Posterior cingulate gyrus (tissue), 11 donors: ENCODE measurements around the gene DEPDC4.
"Not testable (repeated sequence)": the region's sequence is repeated elsewhere in the genome, so short reads cannot be mapped to it uniquely, and the experiment has no call there.

Experiments
- DNase-seq, 10 donors: peaks; one replicate each; pipeline versions ENCODE4 v3.0.0 to v3.0.0-alpha.2; 2020 to 2021; ENCODE audit warnings: mixed read lengths in 3 of 10
- intact Hi-C: fragments of 100-400 bp; cut with DNase I; formaldehyde crosslinking; loops from one replicate; pipeline ENCODE4 v1.15.1; 2023

The DEPDC4 gene

DNA sequence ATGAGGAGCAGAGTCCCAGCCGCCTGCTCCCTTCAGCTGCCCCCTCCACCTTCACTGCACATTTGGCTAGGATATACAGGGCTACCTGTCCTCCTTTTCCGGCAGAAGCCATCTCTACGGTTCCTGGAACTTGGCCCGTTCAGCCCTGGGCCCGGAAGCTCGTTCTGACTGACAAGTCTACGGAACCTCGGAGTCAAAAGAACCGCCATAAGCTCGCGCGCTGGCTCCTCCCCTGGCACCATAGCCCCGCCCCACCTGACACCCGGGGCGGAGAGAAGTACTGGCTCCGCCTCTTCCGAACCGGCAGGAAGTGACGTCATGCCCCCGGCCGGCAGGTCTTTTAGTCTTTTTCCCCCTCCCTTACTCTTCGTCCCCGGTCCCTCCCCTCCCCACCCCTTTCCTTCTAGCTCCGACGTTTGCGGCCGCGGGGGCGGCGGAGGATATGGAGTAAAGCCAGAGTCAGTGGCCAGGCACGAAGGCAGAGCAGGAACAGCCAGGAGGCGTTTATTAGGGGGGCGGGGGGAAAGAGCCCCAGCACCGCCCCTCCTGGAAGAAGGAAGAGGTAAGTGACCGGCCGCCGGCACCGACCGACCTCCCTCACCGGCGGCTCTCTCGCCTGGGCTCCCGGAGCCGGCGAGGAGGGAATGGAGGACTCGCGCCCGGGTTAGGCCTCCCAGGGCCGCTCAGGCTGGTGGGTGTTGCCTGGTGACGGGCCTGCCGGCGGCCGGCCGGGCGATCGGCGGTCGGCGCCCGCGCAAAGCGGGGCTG, at the start of gene DEPDC4, which contains the start of gene SCYL2:
TSS of gene DEPDC4 (minus strand) at position 245 of the 768 bp plus-strand sequence. CDS start at position 242, 3 bp downstream.
TSS of gene SCYL2 (plus strand) at position 343 of the 768 bp plus-strand sequence. CDS start 15,794 bp downstream, outside the sequence.
- peak; percentile 92 to 100 (median 98) for DNase-seq
- intact Hi-C loops = loop anchor here (5.0 kb wide), 1 partner anchor 125 kb away; the partner anchor contains the start of gene BLTP3B

DNA sequence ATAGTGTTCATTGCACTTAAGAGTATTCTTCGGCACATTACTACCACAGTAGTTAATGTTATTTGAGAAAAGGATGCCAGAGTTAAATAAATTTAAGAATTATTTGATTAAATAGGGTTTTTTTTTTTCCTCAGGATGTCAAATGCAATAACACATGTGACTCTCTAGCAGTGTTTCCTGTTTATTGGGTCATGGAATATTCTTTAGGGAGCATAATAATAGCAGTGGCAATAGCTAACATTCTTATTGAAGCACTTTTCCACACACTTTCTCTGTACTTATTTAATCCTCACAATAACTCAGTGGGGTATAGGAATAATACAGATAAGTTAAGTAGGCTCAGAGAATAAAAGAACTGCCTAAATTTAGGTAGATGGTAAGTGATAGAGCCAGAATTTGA, 44.4 kb upstream of the DEPDC4 start:
- intact Hi-C loops = no loop called here
- DNase-seq = no peak

GRCh38 chr12:100308138-100308537, 41.3 kb upstream of the DEPDC4 start:
- intact Hi-C loops, DNase-seq: not testable (repeated sequence)

- intact Hi-C loops, DNase-seq: not testable (repeated sequence)
These were observed 37.5 kb upstream of the DEPDC4 start for GRCh38 chr12:100304334-100304733.

DNA sequence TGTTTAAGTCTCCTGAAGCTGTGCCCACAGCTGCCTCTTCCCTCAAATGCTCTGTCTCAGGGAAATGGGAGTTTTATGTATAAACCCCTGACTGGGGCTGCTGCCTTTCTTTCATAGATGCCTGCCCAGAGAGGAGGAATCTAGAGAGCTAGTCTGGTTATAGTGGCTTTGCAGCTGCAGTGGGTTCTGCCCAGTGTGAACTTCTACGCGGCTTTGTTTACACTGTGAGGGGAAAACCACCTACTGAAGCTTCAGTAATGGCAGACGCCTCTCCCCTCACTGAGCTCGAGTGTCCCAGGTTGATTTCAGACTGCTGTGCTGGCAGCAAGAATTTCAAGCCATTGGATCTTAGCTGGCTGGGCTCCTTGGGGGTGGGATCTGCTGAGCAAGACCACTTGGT, 37.0 kb upstream of the DEPDC4 start:
- intact Hi-C loops = no loop called here
- DNase-seq = no peak

DNA sequence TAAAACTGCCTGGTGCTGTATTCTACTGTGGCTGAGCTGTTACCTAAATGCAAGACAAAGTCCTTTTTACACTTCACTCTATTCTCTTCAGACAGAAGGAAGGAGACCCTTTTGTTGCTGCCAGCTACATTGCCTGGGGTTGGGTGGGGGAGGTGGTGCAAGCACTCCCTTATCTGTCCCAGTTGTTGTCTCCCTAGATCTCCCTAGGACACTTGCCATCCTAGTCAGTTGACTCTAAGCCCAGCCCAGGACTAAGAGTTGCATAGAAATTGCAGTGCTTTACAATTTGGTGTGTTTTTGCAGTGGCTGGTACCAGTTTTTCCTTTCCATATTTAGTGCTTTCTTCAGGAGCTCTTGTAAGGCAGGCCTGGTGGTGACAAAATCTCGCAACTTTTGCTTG, 35.2 kb upstream of the DEPDC4 start:
- DNase-seq = no peak

GRCh38 chr12:100295764-100296555, 29.1 kb upstream of the DEPDC4 start:
- peak in 1 of 10 donors; percentile 44 for DNase-seq
- intact Hi-C loops = no loop called here

More for the DNA sequence above, 35.2 kb upstream of the DEPDC4 start:
- intact Hi-C loops = no loop called here

DNA sequence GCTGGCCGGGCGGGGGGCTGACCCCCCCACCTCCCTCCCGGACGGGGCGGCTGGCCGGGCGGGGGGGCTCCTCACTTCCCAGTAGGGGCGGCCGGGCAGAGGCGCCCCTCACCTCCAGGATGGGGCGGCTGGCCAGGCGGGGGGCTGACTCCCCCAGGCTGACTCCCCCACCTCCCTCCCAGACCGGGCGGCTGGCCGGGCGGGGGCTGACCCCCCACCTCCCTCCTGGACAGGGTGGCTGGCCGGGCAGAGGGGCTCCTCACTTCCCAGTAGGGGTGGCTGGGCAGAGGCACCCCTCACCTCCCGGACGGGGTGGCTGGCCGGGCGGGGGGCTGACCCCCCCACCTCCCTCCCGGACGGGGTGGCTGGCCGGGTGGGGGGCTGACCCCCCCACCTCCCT, 27.5 kb upstream of the DEPDC4 start:
- intact Hi-C loops = not testable (repeated sequence)

DNA sequence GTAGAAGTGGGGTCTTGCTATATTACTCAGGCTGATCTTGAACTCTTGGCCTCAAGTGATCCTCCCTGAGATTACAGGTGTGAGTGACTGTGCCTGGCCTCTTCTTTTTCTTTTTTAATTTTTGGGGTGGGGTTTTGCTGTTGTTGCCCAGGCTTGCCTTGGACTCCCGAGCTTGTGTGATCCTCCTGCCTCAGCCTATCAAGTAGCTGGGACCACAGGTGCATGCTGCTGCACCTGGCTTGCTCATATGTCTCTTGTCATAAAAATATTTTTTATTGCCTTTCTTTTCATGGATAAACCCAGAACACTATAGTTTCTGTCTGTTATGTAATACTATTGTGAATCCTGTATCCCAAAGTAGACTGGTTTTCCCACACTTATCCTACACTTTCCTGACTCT, 26.1 kb upstream of the DEPDC4 start:
- DNase-seq = no peak

More for the DNA sequence above, 27.5 kb upstream of the DEPDC4 start:
- peak in 1 of 10 donors; percentile 59 for DNase-seq

DNA sequence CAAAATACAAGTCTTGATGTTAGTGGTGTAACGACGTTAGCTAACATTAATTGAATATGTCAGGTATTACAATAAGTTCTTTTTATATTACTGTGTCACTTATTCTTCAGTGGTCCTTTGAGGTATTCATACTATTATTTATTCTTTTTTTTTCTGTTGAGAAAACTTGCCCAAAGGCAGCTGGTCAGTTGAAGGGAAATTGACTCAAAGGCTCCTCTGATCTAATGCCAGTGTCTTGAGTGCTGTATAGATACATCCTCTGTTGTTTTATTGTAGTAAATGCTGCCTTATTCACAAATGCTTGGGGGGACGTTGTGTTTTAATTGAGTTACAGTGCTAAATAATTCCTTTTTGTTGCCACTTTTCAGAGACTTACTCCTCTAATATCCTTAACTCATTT, 23.1 kb upstream of the DEPDC4 start:
- intact Hi-C loops = no loop called here
- no peak for DNase-seq

More for the DNA sequence above, 26.1 kb upstream of the DEPDC4 start:
- intact Hi-C loops = no loop called here

DNA sequence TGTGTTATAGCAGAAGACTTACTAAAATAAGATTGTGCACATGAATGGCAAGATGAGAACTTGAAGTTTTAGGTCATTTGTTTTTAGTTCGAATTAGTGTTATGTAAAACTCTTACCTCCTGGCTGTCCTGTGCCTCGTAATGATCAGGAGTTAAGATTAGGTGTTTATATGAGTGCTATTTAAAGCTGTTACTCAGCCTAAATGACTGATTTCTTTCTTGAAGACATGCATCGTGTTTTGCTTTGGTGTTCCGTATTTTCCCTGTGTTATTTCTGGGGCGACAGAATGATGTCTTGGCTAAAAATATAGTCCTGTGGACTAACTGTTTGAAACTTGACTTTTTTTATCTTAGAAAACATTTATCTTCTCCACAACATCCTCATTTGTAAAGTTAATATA, 22.2 kb upstream of the DEPDC4 start:
- no peak for DNase-seq
- intact Hi-C loops = no loop called here

- DNase-seq = peak in 1 of 10 donors; percentile 62
- intact Hi-C loops = not testable (repeated sequence)
These were observed 17.7 kb upstream of the DEPDC4 start for GRCh38 chr12:100284556-100284955.

DNA sequence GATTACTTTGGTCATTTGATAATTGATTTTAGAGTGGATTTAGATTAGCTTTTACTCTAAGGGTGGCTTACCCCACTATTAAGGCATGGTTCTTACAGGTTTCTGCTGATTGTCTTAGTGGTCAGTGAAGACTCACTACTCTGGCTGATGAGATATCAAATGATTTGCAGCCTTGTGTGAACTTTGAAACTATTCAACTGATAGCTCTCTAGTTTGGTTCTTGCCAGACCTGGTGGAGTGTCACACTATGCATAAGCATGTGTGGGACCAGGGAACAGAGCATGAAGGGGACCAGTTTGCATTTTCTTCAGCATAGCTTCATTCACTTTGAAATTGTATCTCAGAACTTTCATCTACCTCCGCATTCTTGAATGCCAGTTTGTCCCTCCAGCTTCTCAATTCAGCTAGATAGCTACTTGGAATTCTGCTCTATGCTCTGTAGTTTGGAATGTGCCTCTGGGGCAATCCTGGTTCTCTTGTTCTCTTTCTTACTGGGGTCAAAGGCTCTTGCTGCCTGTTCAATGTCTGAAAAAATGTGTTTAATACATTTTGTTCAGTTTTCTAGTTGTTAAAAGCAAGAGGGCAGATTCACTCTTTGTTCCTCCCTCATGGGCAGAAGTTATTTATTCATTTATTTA, 12.8 kb upstream of the DEPDC4 start:
- DNase-seq = no peak
- intact Hi-C loops = no loop called here

DNA sequence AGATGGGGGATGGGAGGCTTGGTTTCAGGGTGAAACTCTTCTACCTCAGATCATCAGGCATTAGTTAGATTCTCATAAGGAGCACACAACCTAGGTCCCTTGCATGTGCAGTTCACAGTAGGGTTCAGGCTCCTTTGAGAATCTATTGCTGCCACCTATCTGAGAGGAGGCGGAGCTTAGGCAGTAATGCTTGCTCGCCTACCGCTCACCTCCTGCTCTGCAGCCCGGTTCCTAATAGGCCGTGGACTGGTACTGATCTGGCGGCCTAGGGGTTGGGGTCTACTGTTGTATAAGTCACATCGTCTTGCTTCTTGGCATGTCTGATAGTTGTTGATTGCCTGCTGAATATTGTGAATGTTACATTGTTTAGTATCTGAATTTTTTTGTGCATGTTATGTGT, 12.3 kb upstream of the DEPDC4 start:
- intact Hi-C loops = no loop called here
- DNase-seq = peak in 1 of 10 donors; percentile 42

DNA sequence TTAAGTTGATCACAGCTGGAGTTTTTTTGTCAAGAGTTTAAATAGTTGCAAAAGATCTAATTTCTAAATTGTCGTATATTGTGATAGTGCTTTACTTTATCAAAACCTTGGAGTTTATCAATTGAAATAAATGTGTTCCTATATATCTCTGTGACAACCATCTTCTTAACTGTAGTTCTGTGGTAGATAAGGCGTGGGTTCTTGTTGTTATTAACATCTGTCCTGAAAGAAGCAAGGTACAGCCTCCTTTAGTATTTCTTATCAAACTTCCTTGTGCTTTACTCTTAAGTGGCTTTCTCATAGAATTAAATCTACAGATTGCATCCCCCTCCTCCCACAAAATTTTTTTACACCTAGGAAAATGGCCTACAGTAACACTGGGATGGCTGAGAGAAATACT, 7.4 kb upstream of the DEPDC4 start:
- intact Hi-C loops = no loop called here

GRCh38 chr12:100273782-100274181, 6.9 kb upstream of the DEPDC4 start:
- intact Hi-C loops = no loop called here
- DNase-seq = no peak

More for the DNA sequence above, 7.4 kb upstream of the DEPDC4 start:
- no peak for DNase-seq

- intact Hi-C loops = loop anchor here (5.0 kb wide), 1 partner anchor 127 kb away; the partner anchor contains the start of gene BLTP3B
- DNase-seq = no peak
These were observed 2.1 kb upstream of the DEPDC4 start for GRCh38 chr12:100268835-100269564.

GRCh38 chr12:100267603-100268281, 863 bp upstream of the DEPDC4 start:
- intact Hi-C loops = loop anchor here (5.0 kb wide), 1 partner anchor 125 kb away; the partner anchor contains the start of gene BLTP3B
- peak in 1 of 10 donors; percentile 24 for DNase-seq

DNA sequence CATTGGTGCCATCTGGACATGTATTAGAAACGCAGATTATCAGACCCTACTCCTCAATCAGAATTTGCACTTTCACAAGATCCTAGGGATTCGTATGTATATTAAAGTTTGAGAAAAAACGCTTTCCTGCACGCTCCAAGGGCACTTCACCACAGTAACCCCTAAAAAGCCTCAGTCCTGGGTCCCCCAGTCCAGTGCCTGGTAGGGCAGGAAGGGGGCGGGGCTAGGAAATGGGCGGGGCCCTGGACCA, 369 bp downstream of the DEPDC4 start:
- intact Hi-C loops = loop anchor here (5.0 kb wide), 1 partner anchor 124 kb away; the partner anchor contains the start of gene BLTP3B
- peak in 8 of 10 donors; percentile 75 to 98 (median 88) for DNase-seq
